Measurements from ENCODE around the gene ERICH6B. TPM values are rescaled to one million over a fixed set of nuclear protein-coding genes. Genes with fewer than 3 reads are reported as not detected.

ERICH6B gene
- total and polyA plus RNA-seq, 2 experiments from 2014 or later, result not detected

DNA sequence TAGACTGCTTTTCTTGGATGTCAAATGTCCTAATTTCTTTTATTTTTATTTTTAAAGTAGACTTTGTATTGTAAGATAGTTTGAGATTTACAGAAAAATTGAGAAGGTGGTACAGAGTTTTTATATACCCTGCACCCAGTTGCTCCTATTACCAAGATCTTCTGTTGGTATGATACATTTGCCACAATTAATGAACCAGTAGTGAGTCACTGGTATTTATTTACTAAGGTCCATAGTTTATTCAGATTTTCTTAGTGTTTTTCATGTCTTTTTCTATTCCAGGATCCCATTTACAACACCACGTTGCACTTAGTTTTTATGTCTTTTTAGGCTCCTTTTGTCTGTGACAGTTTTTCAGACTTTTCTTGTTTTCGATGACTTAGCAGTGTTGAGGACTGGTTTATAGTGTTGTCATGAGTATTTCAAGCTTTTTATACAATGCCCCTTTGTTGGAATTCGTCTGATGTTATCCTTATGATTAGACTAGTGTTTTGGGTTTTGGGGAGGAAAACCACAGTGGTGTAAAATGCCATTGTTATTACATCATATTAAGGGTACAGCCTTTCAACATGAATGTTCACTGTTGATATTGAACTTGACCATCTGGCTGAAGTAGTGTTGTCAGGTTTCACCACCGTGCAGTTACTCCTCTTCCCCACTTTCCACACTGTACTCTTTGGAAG lies 114.9 kb downstream of the ERICH6B start:
- peak overlapping the region; percentile 15 for H3K27ac Mint-ChIP-seq
- peaks cover 40% of the 10 kb centered on the region for H3K36me3 Mint-ChIP-seq (ENCODE audit: low read depth)
- Histone ChIP-seq H2AFZ (no peak overlapping the region), H3K4me1 (ENCODE audit: insufficient read depth) (no peaks in the 10 kb centered on the region), H3K4me3 (no peak overlapping the region), H3K9me2 (ENCODE audit: insufficient read depth) (no peaks in the 10 kb centered on the region), H4K20me1 (replicated peaks; ENCODE audit: insufficient read depth) (peaks cover 9% of the 10 kb centered on the region; the same call in 1 of the 2 replicates), H3K4me2 (no peak overlapping the region), H3K27me3 (ENCODE audit: insufficient read depth) (no peaks in the 10 kb centered on the region), H3F3A (replicated peaks; ENCODE audit: low read depth) (no peaks in the 10 kb centered on the region), H3K27ac (ENCODE audit: low read depth) (no peak overlapping the region), H3K36me3 (ENCODE audit: insufficient read depth) (peaks cover 25% of the 10 kb centered on the region), H3K79me2 (replicated peaks; ENCODE audit: insufficient read depth) (no peaks in the 10 kb centered on the region)
- TF ChIP-seq JUNB (IDR thresholded peaks at IDR 0.05; ENCODE audit: unreplicated experiment) (no peak), NANOG (IDR thresholded peaks at IDR 0.05; ENCODE audit: borderline replicate concordance) (no peak), CREB1 (CRISPR knock-in tag; IDR thresholded peaks at IDR 0.05; ENCODE audit: low read depth) (no peak), ZNF114 (CRISPR knock-in tag; IDR thresholded peaks at IDR 0.05) (no peak), ZNF331 (CRISPR knock-in tag; IDR thresholded peaks at IDR 0.05; ENCODE audit: low read depth) (no peak), POLR2AphosphoS5 (IDR thresholded peaks at IDR 0.05; ENCODE audit: low read depth) (no peak), EZH2phosphoT487 (IDR thresholded peaks at IDR 0.05; ENCODE audit: unreplicated experiment) (no peak), STAT1 (IDR thresholded peaks at IDR 0.05; ENCODE audit: unreplicated experiment) (no peak), EZH2 (IDR thresholded peaks at IDR 0.05; ENCODE audit: low read depth, unreplicated experiment) (no peak)
- TF ChIP-seq, protein P1, sequence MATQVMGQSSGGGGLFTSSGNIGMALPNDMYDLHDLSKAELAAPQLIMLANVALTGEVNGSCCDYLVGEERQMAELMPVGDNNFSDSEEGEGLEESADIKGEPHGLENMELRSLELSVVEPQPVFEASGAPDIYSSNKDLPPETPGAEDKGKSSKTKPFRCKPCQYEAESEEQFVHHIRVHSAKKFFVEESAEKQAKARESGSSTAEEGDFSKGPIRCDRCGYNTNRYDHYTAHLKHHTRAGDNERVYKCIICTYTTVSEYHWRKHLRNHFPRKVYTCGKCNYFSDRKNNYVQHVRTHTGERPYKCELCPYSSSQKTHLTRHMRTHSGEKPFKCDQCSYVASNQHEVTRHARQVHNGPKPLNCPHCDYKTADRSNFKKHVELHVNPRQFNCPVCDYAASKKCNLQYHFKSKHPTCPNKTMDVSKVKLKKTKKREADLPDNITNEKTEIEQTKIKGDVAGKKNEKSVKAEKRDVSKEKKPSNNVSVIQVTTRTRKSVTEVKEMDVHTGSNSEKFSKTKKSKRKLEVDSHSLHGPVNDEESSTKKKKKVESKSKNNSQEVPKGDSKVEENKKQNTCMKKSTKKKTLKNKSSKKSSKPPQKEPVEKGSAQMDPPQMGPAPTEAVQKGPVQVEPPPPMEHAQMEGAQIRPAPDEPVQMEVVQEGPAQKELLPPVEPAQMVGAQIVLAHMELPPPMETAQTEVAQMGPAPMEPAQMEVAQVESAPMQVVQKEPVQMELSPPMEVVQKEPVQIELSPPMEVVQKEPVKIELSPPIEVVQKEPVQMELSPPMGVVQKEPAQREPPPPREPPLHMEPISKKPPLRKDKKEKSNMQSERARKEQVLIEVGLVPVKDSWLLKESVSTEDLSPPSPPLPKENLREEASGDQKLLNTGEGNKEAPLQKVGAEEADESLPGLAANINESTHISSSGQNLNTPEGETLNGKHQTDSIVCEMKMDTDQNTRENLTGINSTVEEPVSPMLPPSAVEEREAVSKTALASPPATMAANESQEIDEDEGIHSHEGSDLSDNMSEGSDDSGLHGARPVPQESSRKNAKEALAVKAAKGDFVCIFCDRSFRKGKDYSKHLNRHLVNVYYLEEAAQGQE (IDR thresholded peaks at IDR 0.05; ENCODE audit: unreplicated experiment), result no peak
- TF ChIP-seq, protein P2, sequence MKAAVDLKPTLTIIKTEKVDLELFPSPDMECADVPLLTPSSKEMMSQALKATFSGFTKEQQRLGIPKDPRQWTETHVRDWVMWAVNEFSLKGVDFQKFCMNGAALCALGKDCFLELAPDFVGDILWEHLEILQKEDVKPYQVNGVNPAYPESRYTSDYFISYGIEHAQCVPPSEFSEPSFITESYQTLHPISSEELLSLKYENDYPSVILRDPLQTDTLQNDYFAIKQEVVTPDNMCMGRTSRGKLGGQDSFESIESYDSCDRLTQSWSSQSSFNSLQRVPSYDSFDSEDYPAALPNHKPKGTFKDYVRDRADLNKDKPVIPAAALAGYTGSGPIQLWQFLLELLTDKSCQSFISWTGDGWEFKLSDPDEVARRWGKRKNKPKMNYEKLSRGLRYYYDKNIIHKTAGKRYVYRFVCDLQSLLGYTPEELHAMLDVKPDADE (IDR thresholded peaks at IDR 0.05), result no peak
- TF ChIP-seq, protein P3, sequence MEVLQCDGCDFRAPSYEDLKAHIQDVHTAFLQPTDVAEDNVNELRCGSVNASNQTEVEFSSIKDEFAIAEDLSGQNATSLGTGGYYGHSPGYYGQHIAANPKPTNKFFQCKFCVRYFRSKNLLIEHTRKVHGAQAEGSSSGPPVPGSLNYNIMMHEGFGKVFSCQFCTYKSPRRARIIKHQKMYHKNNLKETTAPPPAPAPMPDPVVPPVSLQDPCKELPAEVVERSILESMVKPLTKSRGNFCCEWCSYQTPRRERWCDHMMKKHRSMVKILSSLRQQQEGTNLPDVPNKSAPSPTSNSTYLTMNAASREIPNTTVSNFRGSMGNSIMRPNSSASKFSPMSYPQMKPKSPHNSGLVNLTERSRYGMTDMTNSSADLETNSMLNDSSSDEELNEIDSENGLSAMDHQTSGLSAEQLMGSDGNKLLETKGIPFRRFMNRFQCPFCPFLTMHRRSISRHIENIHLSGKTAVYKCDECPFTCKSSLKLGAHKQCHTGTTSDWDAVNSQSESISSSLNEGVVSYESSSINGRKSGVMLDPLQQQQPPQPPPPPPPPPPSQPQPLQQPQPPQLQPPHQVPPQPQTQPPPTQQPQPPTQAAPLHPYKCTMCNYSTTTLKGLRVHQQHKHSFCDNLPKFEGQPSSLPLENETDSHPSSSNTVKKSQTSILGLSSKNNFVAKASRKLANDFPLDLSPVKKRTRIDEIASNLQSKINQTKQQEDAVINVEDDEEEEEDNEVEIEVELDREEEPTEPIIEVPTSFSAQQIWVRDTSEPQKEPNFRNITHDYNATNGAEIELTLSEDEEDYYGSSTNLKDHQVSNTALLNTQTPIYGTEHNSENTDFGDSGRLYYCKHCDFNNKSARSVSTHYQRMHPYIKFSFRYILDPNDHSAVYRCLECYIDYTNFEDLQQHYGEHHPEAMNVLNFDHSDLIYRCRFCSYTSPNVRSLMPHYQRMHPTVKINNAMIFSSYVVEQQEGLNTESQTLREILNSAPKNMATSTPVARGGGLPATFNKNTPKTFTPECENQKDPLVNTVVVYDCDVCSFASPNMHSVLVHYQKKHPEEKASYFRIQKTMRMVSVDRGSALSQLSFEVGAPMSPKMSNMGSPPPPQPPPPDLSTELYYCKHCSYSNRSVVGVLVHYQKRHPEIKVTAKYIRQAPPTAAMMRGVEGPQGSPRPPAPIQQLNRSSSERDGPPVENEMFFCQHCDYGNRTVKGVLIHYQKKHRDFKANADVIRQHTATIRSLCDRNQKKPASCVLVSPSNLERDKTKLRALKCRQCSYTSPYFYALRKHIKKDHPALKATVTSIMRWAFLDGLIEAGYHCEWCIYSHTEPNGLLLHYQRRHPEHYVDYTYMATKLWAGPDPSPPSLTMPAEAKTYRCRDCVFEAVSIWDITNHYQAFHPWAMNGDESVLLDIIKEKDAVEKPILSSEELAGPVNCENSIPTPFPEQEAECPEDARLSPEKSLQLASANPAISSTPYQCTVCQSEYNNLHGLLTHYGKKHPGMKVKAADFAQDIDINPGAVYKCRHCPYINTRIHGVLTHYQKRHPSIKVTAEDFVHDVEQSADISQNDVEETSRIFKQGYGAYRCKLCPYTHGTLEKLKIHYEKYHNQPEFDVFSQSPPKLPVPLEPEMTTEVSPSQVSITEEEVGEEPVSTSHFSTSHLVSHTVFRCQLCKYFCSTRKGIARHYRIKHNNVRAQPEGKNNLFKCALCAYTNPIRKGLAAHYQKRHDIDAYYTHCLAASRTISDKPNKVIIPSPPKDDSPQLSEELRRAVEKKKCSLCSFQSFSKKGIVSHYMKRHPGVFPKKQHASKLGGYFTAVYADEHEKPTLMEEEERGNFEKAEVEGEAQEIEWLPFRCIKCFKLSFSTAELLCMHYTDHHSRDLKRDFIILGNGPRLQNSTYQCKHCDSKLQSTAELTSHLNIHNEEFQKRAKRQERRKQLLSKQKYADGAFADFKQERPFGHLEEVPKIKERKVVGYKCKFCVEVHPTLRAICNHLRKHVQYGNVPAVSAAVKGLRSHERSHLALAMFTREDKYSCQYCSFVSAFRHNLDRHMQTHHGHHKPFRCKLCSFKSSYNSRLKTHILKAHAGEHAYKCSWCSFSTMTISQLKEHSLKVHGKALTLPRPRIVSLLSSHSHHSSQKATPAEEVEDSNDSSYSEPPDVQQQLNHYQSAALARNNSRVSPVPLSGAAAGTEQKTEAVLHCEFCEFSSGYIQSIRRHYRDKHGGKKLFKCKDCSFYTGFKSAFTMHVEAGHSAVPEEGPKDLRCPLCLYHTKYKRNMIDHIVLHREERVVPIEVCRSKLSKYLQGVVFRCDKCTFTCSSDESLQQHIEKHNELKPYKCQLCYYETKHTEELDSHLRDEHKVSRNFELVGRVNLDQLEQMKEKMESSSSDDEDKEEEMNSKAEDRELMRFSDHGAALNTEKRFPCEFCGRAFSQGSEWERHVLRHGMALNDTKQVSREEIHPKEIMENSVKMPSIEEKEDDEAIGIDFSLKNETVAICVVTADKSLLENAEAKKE (CRISPR knock-in tag; IDR thresholded peaks at IDR 0.05), result no peak
- TF ChIP-seq, protein P4, sequence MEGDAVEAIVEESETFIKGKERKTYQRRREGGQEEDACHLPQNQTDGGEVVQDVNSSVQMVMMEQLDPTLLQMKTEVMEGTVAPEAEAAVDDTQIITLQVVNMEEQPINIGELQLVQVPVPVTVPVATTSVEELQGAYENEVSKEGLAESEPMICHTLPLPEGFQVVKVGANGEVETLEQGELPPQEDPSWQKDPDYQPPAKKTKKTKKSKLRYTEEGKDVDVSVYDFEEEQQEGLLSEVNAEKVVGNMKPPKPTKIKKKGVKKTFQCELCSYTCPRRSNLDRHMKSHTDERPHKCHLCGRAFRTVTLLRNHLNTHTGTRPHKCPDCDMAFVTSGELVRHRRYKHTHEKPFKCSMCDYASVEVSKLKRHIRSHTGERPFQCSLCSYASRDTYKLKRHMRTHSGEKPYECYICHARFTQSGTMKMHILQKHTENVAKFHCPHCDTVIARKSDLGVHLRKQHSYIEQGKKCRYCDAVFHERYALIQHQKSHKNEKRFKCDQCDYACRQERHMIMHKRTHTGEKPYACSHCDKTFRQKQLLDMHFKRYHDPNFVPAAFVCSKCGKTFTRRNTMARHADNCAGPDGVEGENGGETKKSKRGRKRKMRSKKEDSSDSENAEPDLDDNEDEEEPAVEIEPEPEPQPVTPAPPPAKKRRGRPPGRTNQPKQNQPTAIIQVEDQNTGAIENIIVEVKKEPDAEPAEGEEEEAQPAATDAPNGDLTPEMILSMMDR (conservative IDR thresholded peaks at IDR 0.05; ENCODE audit: low read depth in 2 of 2), result no peak
- no peak for ATAC-seq
- H3K27me3 Mint-ChIP-seq (ENCODE audit: insufficient read depth, low read depth, poor library complexity), result no peaks in the 10 kb centered on the region
- H3K4me1 Mint-ChIP-seq, result no peaks in the 10 kb centered on the region
- H3K4me3 Mint-ChIP-seq, result no peak overlapping the region
- DNase-seq (ENCODE audit: low spot score), result no peak
- peaks cover 4% of the 10 kb centered on the region; the same call in 1 of the 3 replicates for H3K9me3 Mint-ChIP-seq
